ENCODE measurements around the gene BICDL1. TPM values are rescaled to one million over a fixed set of nuclear protein-coding genes. Genes with fewer than 3 reads are reported as not detected.

Gene BICDL1
- total and polyA plus RNA-seq, 2 of the 4 experiments (the other 2 are of a cell fraction): not detected

DNA sequence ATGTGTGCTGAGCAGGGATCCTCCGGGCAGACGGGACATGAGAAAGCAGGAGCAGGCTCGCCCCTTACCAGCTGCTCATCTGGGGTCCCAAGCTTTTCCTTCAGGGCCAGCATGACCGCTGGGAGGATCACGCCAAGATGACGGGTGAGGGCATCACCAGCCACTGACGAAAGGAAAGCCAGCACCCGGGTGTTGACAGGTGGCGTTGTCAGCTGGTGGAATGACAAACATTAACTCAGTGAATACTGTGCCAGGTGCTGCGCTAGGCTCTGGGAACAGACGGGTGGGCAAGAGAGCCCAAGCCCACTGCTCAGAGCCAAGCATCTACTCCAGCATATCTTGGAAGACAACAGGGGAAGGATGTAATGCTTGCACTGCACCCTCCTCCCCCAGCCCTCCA is 148.8 kb downstream of the BICDL1 start:
- H3K36me3 ChIP-seq (ENCODE audit: control insufficient read depth, insufficient read depth, low read length): peaks cover 85% of the 10 kb centered on the region
- H4K20me1 ChIP-seq (ENCODE audit: insufficient read depth, low read length): peaks cover 19% of the 10 kb centered on the region
- H3K4ac ChIP-seq (ENCODE audit: low read depth, low read length): no peak overlapping the region
- no peak overlapping the region for H3K23ac ChIP-seq (ENCODE audit: low read depth, low read length)
- H2BK15ac ChIP-seq (ENCODE audit: low read depth, low read length): no peak overlapping the region
- no peaks in the 10 kb centered on the region for H3K27me3 ChIP-seq (ENCODE audit: control insufficient read depth, insufficient read depth, low read length)
- no peak overlapping the region for H3K9ac ChIP-seq (ENCODE audit: low read depth, low read length)
- H3K9me3 ChIP-seq (ENCODE audit: control insufficient read depth, insufficient read depth, low read length): no peaks in the 10 kb centered on the region
- no peak for ATAC-seq (ENCODE audit: low read depth)
- no peak overlapping the region for H3K27ac ChIP-seq (ENCODE audit: insufficient read depth, low read length)
- peaks cover 19 to 58% of the 10 kb centered on the region in 2 experiments for H3K79me1 ChIP-seq (ENCODE audit: low read depth in 1 of 2, low read length in 2 of 2)
- H3K4me2 ChIP-seq (ENCODE audit: low read depth, low read length): no peak overlapping the region
- peaks cover 28% of the 10 kb centered on the region for H3K9me1 ChIP-seq (ENCODE audit: insufficient read depth, low read length)
- dilution Hi-C loops (cut with HindIII; ENCODE audit: low sequenced_read_pairs, unreplicated experiment) (no loop called here), intact Hi-C loops (cut with micrococcal nuclease) (no loop called here), in situ Hi-C loops (cut with MboI; ENCODE audit: low sequenced_read_pairs) (no loop called here)
- ChIA-PET CTCF (no interaction called here), POLR2A (ENCODE audit: unreplicated experiment) (no interaction called here)
- TSS peak; percentile 82 for BruUV-seq (replicated peaks)
- H2AFZ ChIP-seq (replicated peaks; ENCODE audit: low read length, poor library complexity): no peak overlapping the region
- no peak overlapping the region for H2BK20ac ChIP-seq (ENCODE audit: low read depth, low read length)
- no peak overlapping the region for H2AK5ac ChIP-seq (ENCODE audit: low read depth, low read length)
- TF ChIP-seq MAFK (IDR thresholded peaks at IDR 0.05; ENCODE audit: low read depth, low read length): no peak
- TF ChIP-seq FOS (IDR thresholded peaks at IDR 0.05; ENCODE audit: low read depth, low read length): no peak
- TF ChIP-seq CEBPB (IDR thresholded peaks at IDR 0.05; ENCODE audit: low read depth, low read length): no peak
- H3K18ac ChIP-seq (ENCODE audit: low read depth, low read length): no peak overlapping the region
- no peak overlapping the region for H4K91ac ChIP-seq (ENCODE audit: insufficient read depth, low read depth, low read length)
- no peak overlapping the region for H2AK9ac ChIP-seq (replicated peaks; ENCODE audit: low read depth, low read length, poor library complexity)
- H3K4me1 ChIP-seq (ENCODE audit: control insufficient read depth, insufficient read depth, low read length): peaks cover 11% of the 10 kb centered on the region
- no peak overlapping the region for H3K14ac ChIP-seq (replicated peaks; ENCODE audit: low read depth, low read length)
- no peak overlapping the region for H3K4me3 ChIP-seq (ENCODE audit: insufficient read depth, low read depth, low read length)
- DNase-seq: no peak
- WGBS, 2 experiments (ENCODE audit: extremely low coverage in 2 of 2, insufficient read length in 1 of 2): 100% methylated on average over 3 of the region's 11 CpGs; no CpG with 5 or more reads in 1 of the 2 experiments
- no peak overlapping the region for H2BK5ac ChIP-seq (ENCODE audit: low read depth, low read length, poor library complexity, severe bottlenecking)
- no peak overlapping the region for H3K56ac ChIP-seq (ENCODE audit: extremely low read depth, insufficient read depth, low read length)
- no peak overlapping the region for H4K8ac ChIP-seq (ENCODE audit: low read depth in 2 of 2, low read length in 2 of 2)
- no peak overlapping the region for H4K5ac ChIP-seq (ENCODE audit: low read depth, low read length)
- no peak overlapping the region for H2BK120ac ChIP-seq (ENCODE audit: low read depth, low read length)

Data from IMR-90 (cell line).